H9 (cell line): Measurements from ENCODE around the gene ARHGEF10L. TPM values are rescaled to one million over a fixed set of nuclear protein-coding genes. Genes with fewer than 3 reads are reported as not detected.

Experiments used
- DNase-seq: peaks from one replicate; pipeline ENCODE4 v3.0.0-alpha.2; 2017
- H2AFZ ChIP-seq: one replicate; pipeline ENCODE4 v1.6.1; 2013; ENCODE audit warnings: mild to moderate bottlenecking, low read length, control low read depth, moderate library complexity
- H2AK5ac ChIP-seq: 2 replicates; pipeline ENCODE4 v1.6.1; 2013; ENCODE audit warnings: low read length, control low read depth, mixed read lengths; ENCODE audit not compliant: insufficient read length
- H2BK120ac ChIP-seq: one replicate; pipeline ENCODE4 v1.6.1; 2013; ENCODE audit warnings: low read depth, mild to moderate bottlenecking, low read length, control low read depth, inconsistent platforms; ENCODE audit not compliant: poor library complexity, severe bottlenecking
- H2BK12ac ChIP-seq: 2 replicates; pipeline ENCODE4 v1.6.1; 2013; ENCODE audit warnings: low read length, control low read depth, mixed read lengths, low read depth; ENCODE audit not compliant: insufficient read length
- H2BK15ac ChIP-seq: 2 replicates; pipeline ENCODE4 v1.6.1; 2013; ENCODE audit warnings: low read depth, low read length, control low read depth
- H2BK20ac ChIP-seq: one replicate; pipeline ENCODE4 v1.6.1; 2013; ENCODE audit warnings: low read depth, mild to moderate bottlenecking, low read length, control low read depth, inconsistent platforms; ENCODE audit not compliant: poor library complexity, severe bottlenecking
- H2BK5ac ChIP-seq: 2 replicates; pipeline ENCODE4 v1.6.1; 2013; ENCODE audit warnings: low read length, control low read depth, mixed read lengths; ENCODE audit not compliant: insufficient read length
- H3K14ac ChIP-seq: 2 replicates; pipeline ENCODE4 v1.6.1; 2013; ENCODE audit warnings: low read length, control low read depth; ENCODE audit not compliant: insufficient read depth
- H3K18ac ChIP-seq: 2 replicates; pipeline ENCODE4 v1.6.1; 2013; ENCODE audit warnings: low read depth, mild to moderate bottlenecking, mixed read lengths, low read length, control low read depth; ENCODE audit not compliant: insufficient read length
- H3K23ac ChIP-seq: 2 replicates; pipeline ENCODE4 v1.6.1; 2013; ENCODE audit warnings: low read length, control low read depth, mixed read lengths, low read depth; ENCODE audit not compliant: insufficient read length
- H3K23me2 ChIP-seq: 2 replicates; pipeline ENCODE4 v1.6.1; 2013; ENCODE audit warnings: low read depth, mild to moderate bottlenecking, mixed read lengths, low read length, control low read depth; ENCODE audit not compliant: insufficient read length, poor library complexity, severe bottlenecking
- H3K27ac ChIP-seq: 2 replicates; pipeline ENCODE4 v1.5.1; 2013; ENCODE audit warnings: low read length, control low read depth, mixed read lengths, low read depth; ENCODE audit not compliant: insufficient read length
- H3K27me3 ChIP-seq: 2 replicates; pipeline ENCODE4 v1.6.1; 2013; ENCODE audit warnings: low read length, control low read depth, inconsistent platforms; ENCODE audit not compliant: insufficient read depth
- H3K4ac ChIP-seq: 2 replicates; pipeline ENCODE4 v1.6.1; 2013; ENCODE audit warnings: low read depth, mild to moderate bottlenecking, control low read depth, inconsistent platforms, low read length, moderate library complexity
- H3K4me1 ChIP-seq: 2 replicates; pipeline ENCODE4 v1.6.1; 2013; ENCODE audit warnings: low read length, control low read depth, inconsistent platforms; ENCODE audit not compliant: insufficient read depth
- H3K4me2 ChIP-seq: 2 replicates; pipeline ENCODE4 v1.6.1; 2013; ENCODE audit warnings: low read length, control low read depth, mixed read lengths; ENCODE audit not compliant: insufficient read length, insufficient read depth
- H3K56ac ChIP-seq: 2 replicates; pipeline ENCODE4 v1.6.1; 2013; ENCODE audit warnings: low read depth, mild to moderate bottlenecking, mixed read lengths, low read length, control low read depth; ENCODE audit not compliant: insufficient read length
- H3K79me1 ChIP-seq: 2 replicates; pipeline ENCODE4 v1.6.1; 2013; ENCODE audit warnings: low read depth, mild to moderate bottlenecking, moderate library complexity, low read length, control low read depth, inconsistent platforms; ENCODE audit not compliant: insufficient read depth, poor library complexity, severe bottlenecking
- H3K79me2 ChIP-seq: 2 replicates; pipeline ENCODE4 v1.6.1; 2013; ENCODE audit warnings: low read length, control low read depth, inconsistent platforms; ENCODE audit not compliant: insufficient read depth
- H3K9ac ChIP-seq: 2 replicates; pipeline ENCODE4 v1.6.1; 2013; ENCODE audit warnings: low read length, control low read depth, mixed read lengths; ENCODE audit not compliant: insufficient read length; ENCODE audit errors: extremely low read depth
- H3K9me3 ChIP-seq: one replicate; pipeline ENCODE4 v1.6.1; 2013; ENCODE audit warnings: low read depth, low read length, inconsistent platforms; ENCODE audit not compliant: control insufficient read depth
- H3T11ph ChIP-seq: one replicate; pipeline ENCODE4 v1.6.1; 2013; ENCODE audit warnings: mild to moderate bottlenecking, low read length, control low read depth, inconsistent platforms
- H4K20me1 ChIP-seq: one replicate; pipeline ENCODE4 v1.6.1; 2013; ENCODE audit not compliant: control insufficient read depth, insufficient read length, insufficient read depth
- H4K5ac ChIP-seq: 2 replicates; pipeline ENCODE4 v1.6.1; 2013; ENCODE audit warnings: low read depth, mild to moderate bottlenecking, mixed read lengths, low read length, control low read depth; ENCODE audit not compliant: insufficient read length
- H4K8ac ChIP-seq: replicated peaks from 2 replicates; pipeline ENCODE4 v1.6.1; 2013; ENCODE audit warnings: low read length, control low read depth, mixed read lengths, low read depth; ENCODE audit not compliant: insufficient read length
- H4K91ac ChIP-seq: 2 replicates; pipeline ENCODE4 v1.6.1; 2013; ENCODE audit warnings: low read depth, mild to moderate bottlenecking, moderate library complexity, mixed read lengths, low read length, control low read depth; ENCODE audit not compliant: insufficient read length
- H3K27ac Mint-ChIP-seq, 3 experiments: 2 replicates in 2 of 3; 3 replicates in 1 of 3; pipeline ENCODE4 v1.8.0; 2020 to 2021; ENCODE audit warnings: mixed read lengths in 3 of 3, mild to moderate bottlenecking in 1 of 3, moderate library complexity in 1 of 3
- H3K27me3 Mint-ChIP-seq: 2 replicates; pipeline ENCODE4 v1.8.0; 2021; ENCODE audit warnings: low read depth, mild to moderate bottlenecking, moderate library complexity, mixed read lengths
- H3K36me3 Mint-ChIP-seq, 3 experiments: 2 replicates in 2 of 3; 3 replicates in 1 of 3; pipeline ENCODE4 v1.8.0; 2020 to 2021; ENCODE audit warnings: low read depth in 3 of 3, mixed read lengths in 3 of 3; ENCODE audit not compliant: insufficient read depth in 1 of 3
- H3K4me1 Mint-ChIP-seq, 2 experiments: 2 replicates each; pipeline ENCODE4 v1.8.0; 2020; ENCODE audit warnings: mixed read lengths in 2 of 2
- H3K4me3 Mint-ChIP-seq, 2 experiments: 2 replicates in 1 of 2; 3 replicates in 1 of 2; pipeline ENCODE4 v1.8.0; 2020 to 2021; ENCODE audit warnings: mild to moderate bottlenecking in 2 of 2, mixed read lengths in 2 of 2, moderate library complexity in 1 of 2
- H3K9me3 Mint-ChIP-seq, 2 experiments: 2 replicates in 1 of 2; 3 replicates in 1 of 2; pipeline ENCODE4 v1.8.0; 2020; ENCODE audit warnings: mild to moderate bottlenecking in 2 of 2, mixed read lengths in 2 of 2, moderate library complexity in 1 of 2
- WGBS: extraction: QIAGEN DNeasy Blood & Tissue Kit; methylation state at CpG from one replicate; pipeline ENCODE4 v1.1.7; 2013; ENCODE audit warnings: missing lambda C conversion rate, low lambda C conversion rate, mixed read lengths; ENCODE audit not compliant: insufficient read length; ENCODE audit errors: extremely low coverage; 5-methylcytosine and 5-hydroxymethylcytosine counted together
- total RNA-seq: library from RNA; stranded (reverse); gene quantifications from 2 replicates; pipeline ENCODE4 v1.2.1, GENCODE V29; 2021
- TF ChIP-seq, protein P1 (sequence below): fragments of 200-600 bp; sonication (generic); conservative IDR thresholded peaks from 3 replicates; pipeline ENCODE4 v1.8.0; 2021; ENCODE audit warnings: antibody characterized with exemption, mild to moderate bottlenecking

Gene ARHGEF10L
- total RNA-seq, 1 experiment from 2014 or later = 20.2 TPM

DNA sequence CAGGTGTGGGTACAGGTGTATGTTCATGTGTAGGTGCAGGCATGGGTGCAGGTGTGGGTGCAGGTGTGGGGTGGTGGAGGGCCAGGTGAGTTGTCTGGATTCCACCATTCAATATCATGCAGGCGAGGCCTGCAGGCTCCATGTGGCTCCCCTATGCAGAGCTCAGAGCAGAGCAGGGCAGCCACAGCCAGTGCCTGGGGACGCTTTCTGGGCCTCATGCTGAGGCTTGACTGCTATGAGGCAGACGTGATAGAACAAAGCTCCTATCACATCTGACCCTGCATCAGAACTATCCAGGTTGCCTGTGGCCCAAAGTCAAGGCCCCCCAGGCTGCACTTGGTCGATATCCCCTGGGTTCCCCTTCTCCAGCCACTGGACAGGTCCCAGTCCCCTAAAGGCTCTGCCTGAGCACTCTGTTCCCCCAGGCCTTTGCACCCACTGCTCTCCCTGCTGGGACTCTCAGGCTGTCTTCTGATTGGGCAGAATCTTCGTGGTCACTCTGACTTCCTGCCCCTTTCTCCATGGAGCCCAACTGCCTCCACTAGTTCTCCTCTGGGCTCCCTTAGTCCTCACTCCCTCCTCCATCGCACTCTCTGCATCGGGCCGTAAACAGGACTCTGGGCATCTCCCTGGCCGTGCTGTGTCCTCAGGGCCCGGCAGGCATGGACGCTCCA lies 137.0 kb downstream of the ARHGEF10L start:
- no peak overlapping the region for H3K4me3 Mint-ChIP-seq

More for the DNA sequence above, 137.0 kb downstream of the ARHGEF10L start:
- H4K20me1 ChIP-seq = no peaks in the 10 kb centered on the region
- DNase-seq = no peak
- no peak overlapping the region for H4K8ac ChIP-seq
- no peaks in the 10 kb centered on the region for H3K23me2 ChIP-seq
- no peak overlapping the region for H3K4ac ChIP-seq
- no peak overlapping the region for H2AK5ac ChIP-seq
- H3K18ac ChIP-seq = no peak overlapping the region
- no peak overlapping the region; the same call in 1 of the 2 replicates for H3K14ac ChIP-seq
- H3K56ac ChIP-seq = no peak overlapping the region
- no peak overlapping the region for H2BK120ac ChIP-seq
- H4K5ac ChIP-seq = no peak overlapping the region
- TF ChIP-seq, protein P1, sequence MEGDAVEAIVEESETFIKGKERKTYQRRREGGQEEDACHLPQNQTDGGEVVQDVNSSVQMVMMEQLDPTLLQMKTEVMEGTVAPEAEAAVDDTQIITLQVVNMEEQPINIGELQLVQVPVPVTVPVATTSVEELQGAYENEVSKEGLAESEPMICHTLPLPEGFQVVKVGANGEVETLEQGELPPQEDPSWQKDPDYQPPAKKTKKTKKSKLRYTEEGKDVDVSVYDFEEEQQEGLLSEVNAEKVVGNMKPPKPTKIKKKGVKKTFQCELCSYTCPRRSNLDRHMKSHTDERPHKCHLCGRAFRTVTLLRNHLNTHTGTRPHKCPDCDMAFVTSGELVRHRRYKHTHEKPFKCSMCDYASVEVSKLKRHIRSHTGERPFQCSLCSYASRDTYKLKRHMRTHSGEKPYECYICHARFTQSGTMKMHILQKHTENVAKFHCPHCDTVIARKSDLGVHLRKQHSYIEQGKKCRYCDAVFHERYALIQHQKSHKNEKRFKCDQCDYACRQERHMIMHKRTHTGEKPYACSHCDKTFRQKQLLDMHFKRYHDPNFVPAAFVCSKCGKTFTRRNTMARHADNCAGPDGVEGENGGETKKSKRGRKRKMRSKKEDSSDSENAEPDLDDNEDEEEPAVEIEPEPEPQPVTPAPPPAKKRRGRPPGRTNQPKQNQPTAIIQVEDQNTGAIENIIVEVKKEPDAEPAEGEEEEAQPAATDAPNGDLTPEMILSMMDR = no peak
- Mint-ChIP-seq H3K27me3 (no peaks in the 10 kb centered on the region), H3K36me3 (peaks cover 3 to 14% (median 4%) of the 10 kb centered on the region in 3 experiments), H3K9me3 (no peaks in the 10 kb centered on the region), H3K27ac (peak overlapping the region; percentile 44 to 89 (median 70); a peak in 6 of 7 replicates), H3K4me1 (peaks cover 10 to 18% of the 10 kb centered on the region in 2 experiments)
- H2BK20ac ChIP-seq = no peak overlapping the region
- H3K4me1 ChIP-seq = no peaks in the 10 kb centered on the region
- H3K23ac ChIP-seq = no peak overlapping the region
- no peak overlapping the region for H3T11ph ChIP-seq
- H3K79me2 ChIP-seq = no peaks in the 10 kb centered on the region
- H2BK5ac ChIP-seq = no peak overlapping the region
- no peaks in the 10 kb centered on the region for H3K27me3 ChIP-seq
- no peak overlapping the region for H2AFZ ChIP-seq
- H3K9me3 ChIP-seq = no peaks in the 10 kb centered on the region
- H2BK15ac ChIP-seq = no peak overlapping the region
- no peak overlapping the region for H3K27ac ChIP-seq
- WGBS = no CpG with 5 or more reads among the region's 11 CpGs
- no peak overlapping the region for H2BK12ac ChIP-seq
- H4K91ac ChIP-seq = no peak overlapping the region
- no peak overlapping the region for H3K4me2 ChIP-seq
- H3K79me1 ChIP-seq = no peaks in the 10 kb centered on the region
- no peak overlapping the region for H3K9ac ChIP-seq
